Measurements from ENCODE around the gene PDXP. TPM values are rescaled to one million over a fixed set of nuclear protein-coding genes. Genes with fewer than 3 reads are reported as not detected.
A peak's percentile ranks its signal among the peaks of the same experiment; 100 is the strongest.

Gene PDXP
- total RNA-seq, 4 donors from 2014 or later = 2.3 to 4.1 (median 2.9) TPM

DNA sequence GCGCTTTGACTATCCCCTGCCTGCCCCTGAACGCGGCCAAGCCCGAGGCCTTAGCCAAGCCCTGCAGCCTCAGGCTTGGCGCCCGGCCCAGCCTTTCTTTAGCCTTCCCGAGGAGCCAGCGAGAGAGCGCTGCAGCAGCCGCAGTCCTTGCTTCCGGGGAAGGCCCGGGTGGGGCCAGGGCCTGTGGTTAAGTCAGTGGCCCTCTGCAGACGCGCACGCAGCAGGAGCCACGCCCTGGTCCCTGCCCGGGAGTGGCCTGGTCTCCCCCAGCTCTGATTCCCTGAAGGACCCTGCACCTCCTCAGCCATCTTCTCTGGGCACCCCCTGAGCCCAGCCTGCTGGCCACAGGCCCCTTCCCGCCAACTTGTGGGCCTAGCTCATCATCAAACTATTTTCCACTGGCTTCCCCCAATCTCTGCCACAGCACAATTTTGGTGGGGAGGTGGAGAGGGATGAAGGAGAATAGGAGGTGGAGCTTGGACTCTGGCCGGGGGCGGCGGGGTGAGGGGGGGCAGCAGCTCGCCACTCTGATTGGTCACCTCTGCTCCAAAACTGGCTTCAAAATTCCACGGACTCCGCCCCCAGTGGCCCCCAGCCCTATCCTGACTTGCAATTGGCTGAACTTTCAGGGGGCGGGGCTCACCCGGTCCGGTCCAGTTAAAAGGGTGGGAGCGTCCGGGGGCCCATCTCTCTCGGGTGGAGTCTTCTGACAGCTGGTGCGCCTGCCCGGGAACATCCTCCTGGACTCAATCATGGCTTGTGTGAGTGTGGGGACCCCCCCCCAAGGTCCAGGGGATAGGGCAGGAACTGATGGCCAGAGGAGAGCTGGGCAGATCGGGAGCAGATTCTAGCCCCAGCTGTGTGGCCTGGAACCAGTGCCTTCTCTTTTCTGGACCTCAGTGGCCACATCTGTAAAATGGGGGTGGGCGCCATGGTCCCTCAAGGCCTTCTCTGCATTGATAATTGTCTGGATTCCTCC, 16.7 kb downstream of the PDXP start, which contains the start of gene LGALS1:
Gene LGALS1 (plus strand): TSS at position 686 of the 979 bp plus-strand sequence. CDS start 67 bp downstream, at position 753.
- intact Hi-C loops (cut with DNase I) = no loop called here
- H3K4me3 ChIP-seq = peak within 1 kb of the TSS; percentile 24 to 77 (median 51)
- WGBS, 2 donors = 6 to 11% methylated on average over 12 to 20 of the region's 34 CpGs
- no peak for DNase-seq
- peaks cover 32 to 68% (median 44%) of the 10 kb centered on the region in 3 donors for H3K4me1 ChIP-seq
- peak in 2 of 4 donors; percentile 42 to 55 for TF ChIP-seq POLR2A (IDR thresholded peaks at IDR 0.05)
- TF ChIP-seq, protein P1, sequence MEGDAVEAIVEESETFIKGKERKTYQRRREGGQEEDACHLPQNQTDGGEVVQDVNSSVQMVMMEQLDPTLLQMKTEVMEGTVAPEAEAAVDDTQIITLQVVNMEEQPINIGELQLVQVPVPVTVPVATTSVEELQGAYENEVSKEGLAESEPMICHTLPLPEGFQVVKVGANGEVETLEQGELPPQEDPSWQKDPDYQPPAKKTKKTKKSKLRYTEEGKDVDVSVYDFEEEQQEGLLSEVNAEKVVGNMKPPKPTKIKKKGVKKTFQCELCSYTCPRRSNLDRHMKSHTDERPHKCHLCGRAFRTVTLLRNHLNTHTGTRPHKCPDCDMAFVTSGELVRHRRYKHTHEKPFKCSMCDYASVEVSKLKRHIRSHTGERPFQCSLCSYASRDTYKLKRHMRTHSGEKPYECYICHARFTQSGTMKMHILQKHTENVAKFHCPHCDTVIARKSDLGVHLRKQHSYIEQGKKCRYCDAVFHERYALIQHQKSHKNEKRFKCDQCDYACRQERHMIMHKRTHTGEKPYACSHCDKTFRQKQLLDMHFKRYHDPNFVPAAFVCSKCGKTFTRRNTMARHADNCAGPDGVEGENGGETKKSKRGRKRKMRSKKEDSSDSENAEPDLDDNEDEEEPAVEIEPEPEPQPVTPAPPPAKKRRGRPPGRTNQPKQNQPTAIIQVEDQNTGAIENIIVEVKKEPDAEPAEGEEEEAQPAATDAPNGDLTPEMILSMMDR (IDR thresholded peaks at IDR 0.05) = peak in 3 of 6 experiments; percentile 13 to 43 (median 28)
- H3K36me3 ChIP-seq = peaks cover 0 to 6% (median 0%) of the 10 kb centered on the region in 3 donors
- H3K27ac ChIP-seq = peak within 1 kb of the TSS; percentile 78 to 95 (median 90)
- H3K9me3 ChIP-seq = no peaks in the 10 kb centered on the region
- no peaks in the 10 kb centered on the region for H3K27me3 ChIP-seq

DNA sequence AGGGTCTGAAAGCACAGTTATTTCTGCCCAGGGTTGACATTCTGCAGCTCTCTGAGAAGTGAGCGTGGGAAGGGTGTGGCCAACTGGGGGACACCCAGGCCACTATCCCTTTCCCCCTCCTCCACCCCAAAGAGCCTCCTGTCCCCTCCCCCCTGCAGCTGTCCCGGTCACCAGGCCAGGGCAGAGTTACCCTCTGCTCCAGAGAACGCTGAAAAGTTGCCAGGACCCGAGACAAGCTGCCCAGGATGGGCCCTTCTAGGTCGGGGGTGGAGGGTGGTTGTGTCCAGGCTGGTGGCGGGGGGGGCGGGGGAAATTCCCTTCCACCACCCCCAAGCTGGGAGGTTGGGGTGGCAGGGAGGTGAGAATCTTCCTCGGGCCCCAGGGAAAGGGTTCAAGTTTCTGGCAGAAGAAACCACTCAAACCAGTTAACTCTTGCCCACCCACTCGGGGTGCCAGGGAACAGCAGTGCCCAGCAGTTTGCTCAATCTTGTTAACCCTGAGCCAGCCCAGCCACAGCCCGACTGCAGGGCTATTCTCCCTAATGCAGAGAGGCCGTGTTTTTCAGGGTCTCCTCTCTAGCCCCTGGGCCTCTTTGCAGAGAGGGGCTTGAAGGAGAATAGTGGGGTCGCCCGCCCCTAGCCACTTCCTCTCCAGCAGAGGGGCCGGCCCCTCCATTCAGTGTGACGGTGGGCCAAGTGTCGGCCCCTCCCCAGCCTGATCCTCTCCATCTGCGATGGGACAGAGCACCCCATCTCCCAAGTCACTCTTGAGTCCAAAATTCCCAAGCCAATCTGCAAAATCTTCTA, 17.6 kb downstream of the PDXP start:
- H3K4me1 ChIP-seq = peaks cover 32 to 72% (median 46%) of the 10 kb centered on the region in 3 donors
- DNase-seq = no peak

DNA sequence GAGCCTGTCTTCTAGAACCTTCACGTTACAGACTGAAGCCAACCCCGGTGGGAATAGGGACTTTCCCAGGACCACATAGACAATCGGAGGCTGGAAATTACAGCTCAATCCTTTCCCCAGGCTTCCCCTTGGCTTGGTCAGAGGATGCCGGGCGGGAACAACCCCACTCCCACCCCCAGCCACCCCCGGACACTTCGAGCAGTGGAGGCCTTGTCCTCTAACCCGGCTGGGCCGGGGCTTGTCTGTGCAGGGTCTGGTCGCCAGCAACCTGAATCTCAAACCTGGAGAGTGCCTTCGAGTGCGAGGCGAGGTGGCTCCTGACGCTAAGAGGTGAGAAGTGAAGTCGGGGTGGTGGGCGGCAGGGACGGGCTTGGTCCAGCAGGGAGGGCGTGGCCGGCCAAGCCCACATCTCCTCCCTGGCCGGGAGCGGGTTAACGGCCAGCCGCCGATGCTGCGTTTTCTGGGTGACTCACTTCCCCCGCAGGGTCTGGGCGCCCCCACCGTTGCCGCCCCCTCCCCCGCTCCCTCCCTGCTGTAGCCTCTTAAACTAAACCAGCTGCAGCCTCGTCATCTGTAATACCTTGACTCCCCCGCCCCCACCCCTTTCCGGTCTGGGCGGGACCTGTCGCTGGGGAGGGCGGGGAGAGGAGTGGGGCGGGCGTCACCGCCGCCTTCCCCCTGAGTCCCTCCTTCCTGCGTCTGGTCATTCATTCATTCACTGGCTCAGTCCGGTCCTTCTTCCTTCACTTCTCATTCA, 18.4 kb downstream of the PDXP start:
- H3K9me3 ChIP-seq = no peaks in the 10 kb centered on the region
- DNase-seq = peak; percentile 71
- 0% methylated on average over 1 to 18 of the region's 42 CpGs for WGBS, 2 donors
- peaks cover 0 to 6% (median 0%) of the 10 kb centered on the region in 3 donors for H3K36me3 ChIP-seq
- intact Hi-C loops (cut with DNase I) = no loop called here
- peaks cover 32 to 80% (median 50%) of the 10 kb centered on the region in 3 donors for H3K4me1 ChIP-seq
- H3K4me3 ChIP-seq = peak overlapping the region; percentile 24 to 77 (median 51)
- no peaks in the 10 kb centered on the region for H3K27me3 ChIP-seq
- H3K27ac ChIP-seq = peak overlapping the region; percentile 78 to 95 (median 90)
- peak in 1 of 4 donors; percentile 55 for TF ChIP-seq POLR2A (IDR thresholded peaks at IDR 0.05)
- TF ChIP-seq, protein P1 (IDR thresholded peaks at IDR 0.05) = no peak

More for the DNA sequence above, 17.6 kb downstream of the PDXP start:
- WGBS, 2 donors = 20% methylated on average over 1 of the region's 17 CpGs; no CpG with 5 or more reads in 1 of the 2 donors
- Histone ChIP-seq H3K36me3 (peaks cover 0 to 6% (median 0%) of the 10 kb centered on the region in 3 donors), H3K9me3 (no peaks in the 10 kb centered on the region), H3K27ac (peak overlapping the region; percentile 78 to 95 (median 90)), H3K4me3 (peak overlapping the region; percentile 24 to 77 (median 51)), H3K27me3 (no peaks in the 10 kb centered on the region)
- intact Hi-C loops (cut with DNase I) = no loop called here
- no peak for TF ChIP-seq POLR2A (IDR thresholded peaks at IDR 0.05)
- TF ChIP-seq, protein P1 (IDR thresholded peaks at IDR 0.05) = no peak

DNA sequence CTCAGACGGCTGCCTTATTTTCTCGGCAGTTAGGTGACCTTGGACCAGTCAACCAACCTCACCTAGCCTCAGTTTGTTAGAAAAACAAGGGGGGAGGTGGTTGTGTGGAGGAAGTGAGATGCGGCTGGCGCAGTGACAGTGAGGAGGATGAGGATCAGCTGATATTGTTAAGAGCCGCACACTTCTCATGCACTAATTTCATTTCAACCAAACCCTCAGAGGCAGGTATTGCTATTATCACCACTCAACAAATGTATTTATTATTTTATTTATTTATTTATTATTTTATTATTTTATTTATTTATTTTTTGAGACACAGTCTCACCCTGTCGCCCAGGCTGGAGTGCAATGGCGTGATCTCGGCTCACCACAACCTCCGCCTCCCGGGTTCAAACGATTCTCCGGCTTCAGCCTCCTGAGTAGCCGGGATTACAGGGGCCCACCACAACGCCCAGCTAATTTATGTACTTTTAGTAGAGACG, 19.0 kb downstream of the PDXP start:
- peak overlapping the region; percentile 24 to 77 (median 51) for H3K4me3 ChIP-seq
- peaks cover 32 to 78% (median 50%) of the 10 kb centered on the region in 3 donors for H3K4me1 ChIP-seq
- intact Hi-C loops (cut with DNase I) = no loop called here
- H3K27ac ChIP-seq = peak overlapping the region; percentile 78 to 95 (median 90)
- peaks cover 0 to 6% (median 0%) of the 10 kb centered on the region in 3 donors for H3K36me3 ChIP-seq
- no peaks in the 10 kb centered on the region for H3K9me3 ChIP-seq
- TF ChIP-seq POLR2A (IDR thresholded peaks at IDR 0.05) = no peak
- TF ChIP-seq, protein P1 (IDR thresholded peaks at IDR 0.05) = no peak
- no peak for DNase-seq
- no peaks in the 10 kb centered on the region for H3K27me3 ChIP-seq
- WGBS, 2 donors = 35 to 53% methylated on average over 12 to 15 of the region's 15 CpGs

Data from esophagus squamous epithelium (tissue), 5 donors.